Measurements from ENCODE around the gene RASIP1.

GRCh38 chr19:48698046-48698445 lies 42.4 kb downstream of the RASIP1 start:
- no peak for TF ChIP-seq POLR2A (IDR thresholded peaks at IDR 0.05; ENCODE audit: control extremely low read depth in 1 of 2, low read depth in 2 of 2, low read length in 2 of 2)
- TF ChIP-seq TAF1 (IDR thresholded peaks at IDR 0.05; ENCODE audit: low read depth, low read length) = no peak
- TF ChIP-seq EZH2 (IDR thresholded peaks at IDR 0.05; ENCODE audit: low read depth, low read length, severe bottlenecking) = no peak
- no peak for TF ChIP-seq ATF2 (IDR thresholded peaks at IDR 0.05; ENCODE audit: low read length)
- TF ChIP-seq CTCF (IDR thresholded peaks at IDR 0.05; ENCODE audit: control extremely low read depth in 1 of 3, insufficient read depth in 1 of 3, low read depth in 1 of 3, low read length in 3 of 3) = no peak
- TF ChIP-seq YY1 (IDR thresholded peaks at IDR 0.05; ENCODE audit: low read depth, low read length) = no peak
- TF ChIP-seq SRF (IDR thresholded peaks at IDR 0.05; ENCODE audit: low read depth, low read length) = no peak
- no peak for TF ChIP-seq KDM5A (IDR thresholded peaks at IDR 0.05; ENCODE audit: low read length)
- no peak for TF ChIP-seq FOSL1 (IDR thresholded peaks at IDR 0.05; ENCODE audit: insufficient read depth, low read depth, low read length)
- TF ChIP-seq MAX (IDR thresholded peaks at IDR 0.05) = no peak
- TF ChIP-seq USF2 (IDR thresholded peaks at IDR 0.05; ENCODE audit: low read length) = no peak
- no peak for TF ChIP-seq EP300 (IDR thresholded peaks at IDR 0.05; ENCODE audit: borderline replicate concordance in 1 of 2, low read depth in 2 of 2, low read length in 2 of 2)
- TF ChIP-seq POLR2AphosphoS5 (IDR thresholded peaks at IDR 0.05; ENCODE audit: low read depth, low read length) = no peak
- TF ChIP-seq RXRA (IDR thresholded peaks at IDR 0.05; ENCODE audit: insufficient read depth, low read depth, low read length) = no peak

All from H1 (cell line).